ENCODE data around the gene CFDP1.
"Not testable (repeated sequence)": the region's sequence is repeated elsewhere in the genome, so short reads cannot be mapped to it uniquely, and the experiment has no call there.

Gene CFDP1

GRCh38 chr16:75429621-75430403, 3.5 kb downstream of the CFDP1 start:
- ChIA-PET POLR2A (interaction anchor here (0.7 kb wide), 1 partner anchor 147 kb away, joined by 3 read pairs; no protein-coding TSS in a partner anchor), CTCF (interaction anchor here (1.5 kb wide), 1 partner anchor 36 kb away, joined by 5 read pairs; no protein-coding TSS in a partner anchor)
- H3K4me3 ChIP-seq (ENCODE audit: low read depth, low read length): no peak overlapping the region
- no peak for TF ChIP-seq CTCF (IDR thresholded peaks at IDR 0.05; ENCODE audit: insufficient read depth, low read length, missing control alignments)
- no peak for DNase-seq (ENCODE audit: low read depth, low spot score)

DNA sequence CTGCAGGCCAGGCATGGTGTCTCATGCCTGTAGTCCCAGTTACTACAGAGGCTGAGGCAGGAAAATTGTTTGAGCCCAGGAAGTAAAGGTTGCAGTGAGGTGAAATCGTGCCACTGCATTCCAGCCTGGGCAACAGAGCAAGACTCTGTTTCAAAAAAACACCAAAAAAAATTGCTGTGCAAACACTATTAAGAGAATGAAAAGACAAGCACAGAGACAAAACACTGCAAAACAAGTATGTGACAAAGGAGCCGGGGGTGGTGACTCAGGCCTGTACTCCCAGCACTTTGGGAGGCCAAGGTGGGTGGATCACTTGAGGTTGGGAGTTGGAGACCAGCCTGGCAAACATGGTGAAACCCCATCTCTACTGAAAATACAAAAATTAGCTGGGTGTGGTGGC, 6.8 kb downstream of the CFDP1 start:
- DNase-seq (ENCODE audit: low read depth, low spot score); H3K4me3 ChIP-seq (ENCODE audit: low read depth, low read length); POLR2A ChIA-PET: not testable (repeated sequence)
- CTCF ChIA-PET: interaction anchor here (1.7 to 2.1 kb wide), 2 partner anchors 22 to 24 kb away, joined by 4 read pairs; no protein-coding TSS in a partner anchor

DNA sequence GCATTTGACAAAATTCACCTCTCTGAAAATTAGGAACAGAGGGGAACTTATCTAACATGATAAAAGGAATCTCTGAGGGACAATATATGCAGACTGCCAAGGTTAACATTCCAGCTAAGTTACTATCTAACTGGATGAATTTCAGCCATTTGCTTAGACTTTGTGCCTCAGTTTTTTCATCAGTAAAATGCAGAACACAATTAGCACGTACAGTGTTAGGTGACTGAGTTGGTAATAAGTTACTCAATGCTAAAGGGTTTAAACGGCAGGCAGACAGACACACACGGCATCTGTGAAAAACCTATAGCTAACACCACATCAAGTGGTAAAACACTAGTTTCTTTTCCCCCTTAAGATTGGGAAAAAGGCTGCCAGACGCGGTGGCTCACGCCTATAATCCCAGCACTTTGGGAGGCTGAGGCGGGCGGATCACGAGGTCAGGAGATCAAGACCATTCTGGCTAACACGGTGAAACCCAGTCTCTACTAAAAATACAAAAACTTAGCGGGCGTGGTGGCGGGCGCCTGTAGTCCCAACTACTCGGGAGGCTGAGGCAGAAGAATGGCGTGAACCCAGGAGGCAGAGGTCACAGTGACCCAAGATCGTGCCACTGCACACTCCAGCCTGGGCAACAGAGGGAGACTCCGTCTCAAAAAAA, 9.1 kb downstream of the CFDP1 start:
- CTCF ChIA-PET: interaction anchor here (0.7 to 2.1 kb wide), 3 partner anchors 20 to 541 kb away, joined by 3 to 5 read pairs (median 4); no protein-coding TSS in a partner anchor
- POLR2A ChIA-PET: interaction anchor here (0.7 kb wide), 1 partner anchor 321 kb away, joined by 4 read pairs; no protein-coding TSS in a partner anchor
- DNase-seq (ENCODE audit: low read depth, low spot score); H3K4me3 ChIP-seq (ENCODE audit: low read depth, low read length): not testable (repeated sequence)

- CTCF ChIA-PET: interaction anchor here (0.7 to 2.1 kb wide), 3 partner anchors 21 to 541 kb away, joined by 3 to 5 read pairs (median 4); no protein-coding TSS in a partner anchor
- POLR2A ChIA-PET: interaction anchor here (0.7 kb wide), 1 partner anchor 321 kb away, joined by 4 read pairs; no protein-coding TSS in a partner anchor
- TF ChIP-seq CTCF (IDR thresholded peaks at IDR 0.05; ENCODE audit: insufficient read depth, low read length, missing control alignments): no peak
- DNase-seq (ENCODE audit: low read depth, low spot score): no peak
- H3K4me3 ChIP-seq (ENCODE audit: low read depth, low read length): no peak overlapping the region
Measured at GRCh38 chr16:75423723-75424104, 9.6 kb downstream of the CFDP1 start.

- ChIA-PET CTCF (interaction anchor here (1.6 to 3.9 kb wide), 2 partner anchors 18 to 222 kb away, joined by 8 to 33 read pairs; no protein-coding TSS in a partner anchor), POLR2A (interaction anchor here (0.6 kb wide), 1 partner anchor 13 kb away, joined by 3 read pairs; no protein-coding TSS in a partner anchor)
- DNase-seq (ENCODE audit: low read depth, low spot score): no peak
- H3K4me3 ChIP-seq (ENCODE audit: low read depth, low read length): no peak overlapping the region
- TF ChIP-seq CTCF (IDR thresholded peaks at IDR 0.05; ENCODE audit: insufficient read depth, low read length, missing control alignments): no peak
Measured at GRCh38 chr16:75421820-75422126, 11.5 kb downstream of the CFDP1 start.

DNA sequence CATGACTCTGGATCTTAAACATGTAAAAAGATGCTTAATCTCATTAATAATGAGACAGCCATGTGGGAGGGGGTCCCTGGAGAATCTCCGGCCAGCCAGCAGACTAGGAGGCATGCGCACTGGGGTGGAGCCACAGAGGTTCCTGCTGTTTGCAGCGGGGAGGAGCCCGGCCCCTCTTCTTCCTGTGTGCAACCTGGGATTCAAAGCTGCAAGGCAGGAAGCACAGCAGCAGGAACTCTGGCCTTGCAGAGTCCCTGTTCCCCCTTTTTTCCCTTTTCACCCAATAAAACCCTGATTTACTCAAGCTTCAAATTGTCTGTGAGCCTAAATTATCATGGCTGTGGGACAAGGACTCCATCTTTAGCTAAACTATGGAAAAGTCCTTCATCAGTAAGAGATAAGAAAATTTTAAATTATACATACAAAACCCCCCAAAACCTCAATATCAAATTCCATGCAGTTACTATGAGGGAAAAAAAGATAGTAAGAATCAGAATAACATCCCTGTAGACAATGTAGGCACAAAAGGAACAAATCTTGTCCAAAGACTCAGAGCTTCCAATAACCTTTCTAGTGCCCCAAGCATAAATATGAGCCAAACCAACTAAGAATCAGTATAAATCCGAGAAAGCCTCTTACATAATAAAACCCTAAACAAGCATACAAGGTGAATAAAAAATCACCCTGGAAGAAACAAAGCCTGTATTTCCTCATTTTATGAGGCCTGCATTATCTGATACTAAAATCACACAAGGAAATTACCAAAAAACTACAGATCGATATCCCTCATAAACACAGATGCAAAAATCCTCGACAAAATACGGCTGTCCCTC, 12.1 kb downstream of the CFDP1 start:
- CTCF ChIA-PET: interaction anchor here (1.0 to 3.9 kb wide), 5 partner anchors 8 to 223 kb away, joined by 3 to 33 read pairs (median 3); partner anchors contain the start of gene TMEM170A
- POLR2A ChIA-PET: interaction anchor here (1.1 kb wide), 1 partner anchor 13 kb away, joined by 5 read pairs; the partner anchor contains the start of gene CFDP1
- DNase-seq (ENCODE audit: low read depth, low spot score): no peak
- H3K4me3 ChIP-seq (ENCODE audit: low read depth, low read length): no peak overlapping the region
- no peak for TF ChIP-seq CTCF (IDR thresholded peaks at IDR 0.05; ENCODE audit: insufficient read depth, low read length, missing control alignments)

Data from AG04449 (cell line).